K562 (cell line): ENCODE results near the gene ARHGEF10L. TPM values are rescaled to one million over a fixed set of nuclear protein-coding genes. Genes with fewer than 3 reads are reported as not detected.

Experiments
- ATAC-seq: fragments of 200-7000 bp; cut with Tn5 transposase; 3 replicates; pipeline ENCODE4 v1.9.1; 2020; ENCODE audit warnings: moderate library complexity
- BruUV-seq: library from RNA; stranded (reverse); fragments of 400-500 nt; replicated peaks from 2 replicates; lab custom pipeline; 2021; lab: Mats Ljungman, UMichigan
- CTCF ChIA-PET: fragments of 300-600 bp; formaldehyde crosslinking; extraction: SDS; loops from one replicate; lab custom pipeline; 2021; ENCODE audit warnings: low intra/inter-chr PET ratio; lab: Yijun Ruan, JAX
- POLR2A ChIA-PET: fragments of 300-600, 350-650 bp; sonication (Branson Sonifier 250); formaldehyde crosslinking; extraction: SDS; loops from one replicate; lab custom pipeline; 2021; ENCODE audit warnings: antibody characterized with exemption, inconsistent platforms; lab: Yijun Ruan, JAX
- DNase-seq, 4 experiments: peaks; one replicate each; pipeline versions ENCODE4 v3.0.0 to v3.0.0-alpha.2; 2011 to 2018; ENCODE audit warnings: low spot score in 3 of 4, mixed read lengths in 3 of 4; ENCODE audit errors: extremely low read depth in 1 of 4
- FAIRE-seq: peaks from 2 replicates; lab custom pipeline; 2011; peaks lifted over from hg19 to GRCh38; lab: Jason Lieb, UNC
- H2AFZ ChIP-seq: 2 replicates; pipeline ENCODE4 v1.6.0; 2011; ENCODE audit warnings: low read depth, low read length, control low read depth, inconsistent platforms
- H3K27ac ChIP-seq: fragments of 200-600 bp; 3 replicates; pipeline ENCODE4 v1.8.0; 2011; ENCODE audit warnings: low read depth, mild to moderate bottlenecking, control low read depth, inconsistent platforms, low read length, moderate library complexity, mixed read lengths; ENCODE audit errors: extremely low read depth
- H3K27me3 ChIP-seq, 2 experiments: fragments of 300-600 bp in 1 of 2; 2 replicates in 1 of 2; 3 replicates in 1 of 2; pipeline versions ENCODE4 v1.6.0 to v1.8.0; 2011; ENCODE audit warnings: inconsistent platforms in 2 of 2, low read length in 2 of 2, mild to moderate bottlenecking in 1 of 2, mixed read lengths in 1 of 2, moderate library complexity in 1 of 2; ENCODE audit not compliant: control insufficient read depth in 2 of 2, insufficient read depth in 2 of 2
- H3K36me3 ChIP-seq: fragments of 300-600 bp; 3 replicates; pipeline ENCODE4 v1.8.0; 2011; ENCODE audit warnings: mild to moderate bottlenecking, low read length, inconsistent platforms; ENCODE audit not compliant: control insufficient read depth, insufficient read depth
- H3K4me1 ChIP-seq, 2 experiments: fragments of 200-600 bp in 1 of 2; replicated peaks in 1 of 2; 2 replicates in 1 of 2; 3 replicates in 1 of 2; pipeline versions ENCODE4 v1.5.1 to v1.8.0; 2011; ENCODE audit warnings: inconsistent platforms in 2 of 2, low read length in 2 of 2, mild to moderate bottlenecking in 1 of 2, mixed read lengths in 1 of 2, moderate library complexity in 1 of 2; ENCODE audit not compliant: control insufficient read depth in 2 of 2, insufficient read depth in 2 of 2
- H3K4me2 ChIP-seq: 2 replicates; pipeline ENCODE4 v1.6.1; 2011; ENCODE audit warnings: low read length, control low read depth, inconsistent platforms, mixed read lengths; ENCODE audit not compliant: insufficient read depth
- H3K4me3 ChIP-seq: fragments of 200-600 bp; sonication (generic), shearing (Covaris generic); 2 replicates; pipeline ENCODE4 v1.5.1; 2016; ENCODE audit warnings: control low read depth, inconsistent platforms
- H3K79me2 ChIP-seq: fragments of 200-600 bp; 3 replicates; pipeline ENCODE4 v1.8.0; 2011; ENCODE audit warnings: low read length, inconsistent platforms; ENCODE audit not compliant: control insufficient read depth, insufficient read depth
- H3K9ac ChIP-seq, 2 experiments: 2 replicates each; pipeline versions ENCODE4 v1.6.0 to v1.6.1; 2011; ENCODE audit warnings: low read depth in 2 of 2, low read length in 2 of 2, control low read depth in 1 of 2, inconsistent platforms in 1 of 2, mild to moderate bottlenecking in 1 of 2, mixed read lengths in 1 of 2; ENCODE audit not compliant: insufficient read depth in 1 of 2
- H3K9me1 ChIP-seq: one replicate; pipeline ENCODE4 v1.6.0; 2011; ENCODE audit warnings: inconsistent platforms, mild to moderate bottlenecking, low read length, moderate library complexity; ENCODE audit not compliant: control insufficient read depth, insufficient read depth
- H3K9me3 ChIP-seq: replicated peaks from 2 replicates; pipeline ENCODE4 v1.5.1; 2011; ENCODE audit warnings: low read depth, low read length, inconsistent platforms; ENCODE audit not compliant: control insufficient read depth, insufficient read depth
- H4K20me1 ChIP-seq: replicated peaks from 2 replicates; pipeline ENCODE4 v1.6.1; 2011; ENCODE audit warnings: low read length, inconsistent platforms, mixed read lengths; ENCODE audit not compliant: control insufficient read depth, insufficient read depth
- HNRNPL ChIP-seq: fragments of 200-400 bp; formaldehyde crosslinking; IDR thresholded peaks from 2 replicates; pipeline ENCODE4 v1.6.1; 2017; ENCODE audit warnings: low read depth, mild to moderate bottlenecking, low read length
- SNRNP70 ChIP-seq: fragments of 200-400 bp; formaldehyde crosslinking; optimal IDR thresholded peaks from 2 replicates; pipeline ENCODE3; 2017; ENCODE audit warnings: low read depth, low read length
- WGBS: fragments of 100-300 bp; shearing (Covaris generic); methylation state at CpG from one replicate; pipeline ENCODE4 v1.1.6; 2016; ENCODE audit warnings: low coverage, mixed read lengths; ENCODE audit not compliant: insufficient coverage; ENCODE audit errors: missing lambda C conversion rate; 5-methylcytosine and 5-hydroxymethylcytosine counted together
- in situ Hi-C: fragments of 300-500 bp; cut with MboI; formaldehyde crosslinking; loops from 4 replicates; pipeline ENCODE4 v1.15.0; 2018; ENCODE audit warnings: inconsistent platforms, mixed read lengths
- intact Hi-C: fragments of 100-400 bp; cut with micrococcal nuclease; formaldehyde crosslinking; loops from 2 replicates; pipeline ENCODE4 v1.14.2; 2022
- polyA plus RNA-seq, 8 experiments: library from polyadenylated mRNA; depleted of rRNA in 4 of 8; stranded (reverse) in 5 of 8; unstranded in 3 of 8; fragments of >200 nt; fragmentation: Nextera tagmentation in 2 of 8; fragmentation: Illumina TruSeq in 1 of 8; extraction: Ambion mirVana in 2 of 8; extraction: Trizol in 1 of 8; gene quantifications; 2 replicates each; pipeline versions ENCODE4 v1.2.1 to v1.2.3, GENCODE V29; 2011 to 2014; ENCODE audit warnings: inconsistent platforms in 1 of 8, missing spikeins in 1 of 8
- total RNA-seq, 7 experiments: library from RNA; depleted of rRNA in 6 of 7; stranded (reverse); fragments of >200 nt in 6 of 7; fragmentation: Illumina TruSeq in 2 of 7; extraction: Trizol in 2 of 7; gene quantifications; 2 replicates each; pipeline versions ENCODE4 v1.2.1 to v1.2.3, GENCODE V29; 2011 to 2021; ENCODE audit warnings: low replicate concordance in 1 of 7
- TF ChIP-seq, protein P1 (sequence below): IDR thresholded peaks from 2 replicates; pipeline ENCODE4 v1.6.1; 2011; ENCODE audit warnings: borderline replicate concordance, low read depth, mild to moderate bottlenecking, moderate library complexity, low read length; ENCODE audit not compliant: insufficient read depth, poor library complexity, severe bottlenecking
- TF ChIP-seq, protein P2 (sequence below), 2 experiments: fragments of 450-650 bp in 1 of 2; sonication (generic) in 1 of 2; formaldehyde crosslinking in 1 of 2; IDR thresholded peaks; 2 replicates each; pipeline versions ENCODE4 v1.7.1 to v1.9.0; 2016 to 2022; ENCODE audit warnings: inconsistent platforms in 1 of 2, mild to moderate bottlenecking in 1 of 2, missing genetic modification reagents in 1 of 2
- TF ChIP-seq, protein P3 (sequence below): fragments of 250-450 bp; sonication (Bioruptor Pico); IDR thresholded peaks from 2 replicates; pipeline ENCODE4 v1.8.0; 2022; ENCODE audit warnings: inconsistent platforms, mild to moderate bottlenecking, moderate library complexity, borderline replicate concordance

The ARHGEF10L gene
- total and polyA plus RNA-seq, 9 of the 15 experiments (the other 6 are each of a cell fraction or from before 2014, with no cell fraction given), result 0.09 to 0.13 TPM; not detected in 7

DNA sequence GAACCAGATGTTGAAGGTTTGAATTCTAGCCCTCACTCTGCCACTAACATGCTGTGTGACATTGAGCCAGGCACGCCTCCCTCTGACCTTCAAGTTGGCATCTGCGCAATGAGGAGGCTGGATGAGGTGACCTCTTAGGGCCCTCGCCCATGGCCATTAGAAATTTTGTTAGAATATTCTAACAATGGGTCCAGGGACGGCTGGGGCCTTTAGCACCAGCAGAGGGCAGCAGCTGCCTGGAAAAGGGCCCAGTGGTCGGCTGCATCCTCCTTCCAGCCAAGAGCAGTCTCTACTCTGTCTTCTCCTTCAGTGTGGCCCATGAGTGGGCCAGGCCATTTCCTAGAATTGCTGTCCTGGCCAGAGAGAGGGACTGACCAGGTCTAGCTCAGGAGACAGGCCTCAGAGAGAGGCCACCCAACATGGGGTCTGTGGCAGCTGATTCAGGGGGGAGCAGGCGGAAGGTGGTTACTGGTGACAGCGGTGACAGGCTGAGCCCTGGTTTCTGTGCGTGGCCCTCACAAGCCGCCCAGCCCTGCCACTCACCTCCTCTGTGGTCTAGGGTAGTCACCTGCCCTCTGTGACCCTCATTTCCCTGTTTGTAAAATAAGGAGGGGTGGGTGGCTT, 114.3 kb downstream of the ARHGEF10L start:
- H2AFZ ChIP-seq, result no peak overlapping the region
- peaks cover 4 to 39% of the 10 kb centered on the region in 2 experiments; a peak in 3 of 5 replicates for H3K27me3 ChIP-seq
- H3K36me3 ChIP-seq, result no peaks in the 10 kb centered on the region
- no peak overlapping the region for H3K4me2 ChIP-seq
- ChIA-PET CTCF (interaction anchor here (0.5 to 0.9 kb wide), 5 partner anchors 159 to 932 kb away, joined by 3 read pairs; no protein-coding TSS in a partner anchor), POLR2A (interaction anchor here (0.6 kb wide), 1 partner anchor 901 kb away, joined by 3 read pairs; no protein-coding TSS in a partner anchor)
- H3K9me1 ChIP-seq, result no peaks in the 10 kb centered on the region
- 8% methylated on average over 9 of the region's 9 CpGs for WGBS
- no peaks in the 10 kb centered on the region for H3K79me2 ChIP-seq
- no peaks in the 10 kb centered on the region for H3K9me3 ChIP-seq
- no peak overlapping the region for H3K9ac ChIP-seq
- BruUV-seq, result no TSS peak
- peaks cover 18% of the 10 kb centered on the region for H4K20me1 ChIP-seq
- no peak overlapping the region for H3K4me3 ChIP-seq
- H3K27ac ChIP-seq, result no peak overlapping the region
- in situ Hi-C loops, result no loop called here
- no peaks in the 10 kb centered on the region for H3K4me1 ChIP-seq
- FAIRE-seq (peak; percentile 91), ATAC-seq (peak; percentile 95), DNase-seq (peak; percentile 61 to 72 (median 69))
- intact Hi-C loops, result no loop called here
- TF ChIP-seq, protein P1, sequence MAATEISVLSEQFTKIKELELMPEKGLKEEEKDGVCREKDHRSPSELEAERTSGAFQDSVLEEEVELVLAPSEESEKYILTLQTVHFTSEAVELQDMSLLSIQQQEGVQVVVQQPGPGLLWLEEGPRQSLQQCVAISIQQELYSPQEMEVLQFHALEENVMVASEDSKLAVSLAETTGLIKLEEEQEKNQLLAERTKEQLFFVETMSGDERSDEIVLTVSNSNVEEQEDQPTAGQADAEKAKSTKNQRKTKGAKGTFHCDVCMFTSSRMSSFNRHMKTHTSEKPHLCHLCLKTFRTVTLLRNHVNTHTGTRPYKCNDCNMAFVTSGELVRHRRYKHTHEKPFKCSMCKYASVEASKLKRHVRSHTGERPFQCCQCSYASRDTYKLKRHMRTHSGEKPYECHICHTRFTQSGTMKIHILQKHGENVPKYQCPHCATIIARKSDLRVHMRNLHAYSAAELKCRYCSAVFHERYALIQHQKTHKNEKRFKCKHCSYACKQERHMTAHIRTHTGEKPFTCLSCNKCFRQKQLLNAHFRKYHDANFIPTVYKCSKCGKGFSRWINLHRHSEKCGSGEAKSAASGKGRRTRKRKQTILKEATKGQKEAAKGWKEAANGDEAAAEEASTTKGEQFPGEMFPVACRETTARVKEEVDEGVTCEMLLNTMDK, result peak; percentile 31
- TF ChIP-seq, protein P2, sequence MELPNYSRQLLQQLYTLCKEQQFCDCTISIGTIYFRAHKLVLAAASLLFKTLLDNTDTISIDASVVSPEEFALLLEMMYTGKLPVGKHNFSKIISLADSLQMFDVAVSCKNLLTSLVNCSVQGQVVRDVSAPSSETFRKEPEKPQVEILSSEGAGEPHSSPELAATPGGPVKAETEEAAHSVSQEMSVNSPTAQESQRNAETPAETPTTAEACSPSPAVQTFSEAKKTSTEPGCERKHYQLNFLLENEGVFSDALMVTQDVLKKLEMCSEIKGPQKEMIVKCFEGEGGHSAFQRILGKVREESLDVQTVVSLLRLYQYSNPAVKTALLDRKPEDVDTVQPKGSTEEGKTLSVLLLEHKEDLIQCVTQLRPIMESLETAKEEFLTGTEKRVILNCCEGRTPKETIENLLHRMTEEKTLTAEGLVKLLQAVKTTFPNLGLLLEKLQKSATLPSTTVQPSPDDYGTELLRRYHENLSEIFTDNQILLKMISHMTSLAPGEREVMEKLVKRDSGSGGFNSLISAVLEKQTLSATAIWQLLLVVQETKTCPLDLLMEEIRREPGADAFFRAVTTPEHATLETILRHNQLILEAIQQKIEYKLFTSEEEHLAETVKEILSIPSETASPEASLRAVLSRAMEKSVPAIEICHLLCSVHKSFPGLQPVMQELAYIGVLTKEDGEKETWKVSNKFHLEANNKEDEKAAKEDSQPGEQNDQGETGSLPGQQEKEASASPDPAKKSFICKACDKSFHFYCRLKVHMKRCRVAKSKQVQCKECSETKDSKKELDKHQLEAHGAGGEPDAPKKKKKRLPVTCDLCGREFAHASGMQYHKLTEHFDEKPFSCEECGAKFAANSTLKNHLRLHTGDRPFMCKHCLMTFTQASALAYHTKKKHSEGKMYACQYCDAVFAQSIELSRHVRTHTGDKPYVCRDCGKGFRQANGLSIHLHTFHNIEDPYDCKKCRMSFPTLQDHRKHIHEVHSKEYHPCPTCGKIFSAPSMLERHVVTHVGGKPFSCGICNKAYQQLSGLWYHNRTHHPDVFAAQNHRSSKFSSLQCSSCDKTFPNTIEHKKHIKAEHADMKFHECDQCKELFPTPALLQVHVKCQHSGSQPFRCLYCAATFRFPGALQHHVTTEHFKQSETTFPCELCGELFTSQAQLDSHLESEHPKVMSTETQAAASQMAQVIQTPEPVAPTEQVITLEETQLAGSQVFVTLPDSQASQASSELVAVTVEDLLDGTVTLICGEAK (IDR thresholded peaks at IDR 0.05), result no peak
- TF ChIP-seq, protein P2 (CRISPR knock-in tag; IDR thresholded peaks at IDR 0.05), result no peak
- TF ChIP-seq, protein P3, sequence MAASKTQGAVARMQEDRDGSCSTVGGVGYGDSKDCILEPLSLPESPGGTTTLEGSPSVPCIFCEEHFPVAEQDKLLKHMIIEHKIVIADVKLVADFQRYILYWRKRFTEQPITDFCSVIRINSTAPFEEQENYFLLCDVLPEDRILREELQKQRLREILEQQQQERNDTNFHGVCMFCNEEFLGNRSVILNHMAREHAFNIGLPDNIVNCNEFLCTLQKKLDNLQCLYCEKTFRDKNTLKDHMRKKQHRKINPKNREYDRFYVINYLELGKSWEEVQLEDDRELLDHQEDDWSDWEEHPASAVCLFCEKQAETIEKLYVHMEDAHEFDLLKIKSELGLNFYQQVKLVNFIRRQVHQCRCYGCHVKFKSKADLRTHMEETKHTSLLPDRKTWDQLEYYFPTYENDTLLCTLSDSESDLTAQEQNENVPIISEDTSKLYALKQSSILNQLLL, result no peak
- TF ChIP-seq HNRNPL (no peak), SNRNP70 (no peak)
